ENCODE data around the gene SLC6A8. TPM values are rescaled to one million over a fixed set of nuclear protein-coding genes. Genes with fewer than 3 reads are reported as not detected.
"Not testable (repeated sequence)": the region's sequence is repeated elsewhere in the genome, so short reads cannot be mapped to it uniquely, and the experiment has no call there.

SLC6A8 gene
- total RNA-seq, 2 donors from 2014 or later: 16.8 to 16.9 TPM

DNA sequence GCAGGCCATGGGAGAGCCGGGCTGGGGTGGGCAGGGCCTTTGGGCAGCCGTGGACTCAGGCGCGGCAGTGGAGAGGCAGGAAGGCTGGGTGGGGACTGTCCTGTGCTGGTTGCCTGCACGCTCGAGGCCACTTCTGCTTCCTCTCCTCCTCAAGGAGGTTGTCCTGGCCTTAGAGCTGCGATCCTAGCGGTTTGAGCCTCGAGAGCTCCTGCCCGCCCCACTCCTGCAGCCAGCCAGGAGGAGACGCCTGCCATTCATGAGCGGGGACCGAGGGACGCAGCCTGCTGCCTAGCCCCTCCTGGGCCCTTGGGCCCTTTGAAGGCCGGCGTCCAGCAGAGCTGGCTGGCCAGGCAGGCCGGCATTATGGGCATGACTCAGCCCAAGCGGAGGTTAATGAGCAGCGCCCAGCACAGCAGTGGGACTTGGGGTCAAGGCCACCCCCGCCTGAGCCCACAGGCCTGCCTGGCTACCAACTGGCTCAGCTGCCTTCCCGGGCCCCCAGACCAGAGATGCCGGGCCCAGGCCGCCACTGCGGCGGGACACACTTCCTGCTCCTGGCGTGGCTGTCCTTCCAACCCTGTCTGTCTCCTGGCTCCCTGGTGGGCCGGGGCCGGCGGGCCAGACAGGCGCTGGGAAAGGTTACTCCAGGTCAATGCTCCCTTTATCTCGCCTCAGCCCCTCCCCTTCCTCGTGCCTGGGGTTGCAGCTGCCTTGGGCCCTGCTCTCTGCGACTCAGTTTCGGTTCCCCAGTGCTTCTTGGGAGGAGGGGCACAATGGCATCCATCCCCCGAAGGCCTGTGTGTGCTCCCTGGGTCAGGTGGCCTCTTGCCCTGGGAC is 38.8 kb downstream of the SLC6A8 start:
- no peak for DNase-seq (ENCODE audit: low spot score)
- Histone ChIP-seq H3K27me3 (replicated peaks; ENCODE audit: insufficient read depth) (no peaks in the 10 kb centered on the region), H3K4me3 (peak overlapping the region; percentile 80), H3K27ac (peak overlapping the region; percentile 83 to 90), H3K9me3 (no peaks in the 10 kb centered on the region), H3K4me1 (ENCODE audit: control insufficient read depth in 1 of 2, low read depth in 2 of 2) (peaks cover 20 to 52% of the 10 kb centered on the region in 2 donors), H3K36me3 (peaks cover 3% of the 10 kb centered on the region)
- TF ChIP-seq, protein P1, sequence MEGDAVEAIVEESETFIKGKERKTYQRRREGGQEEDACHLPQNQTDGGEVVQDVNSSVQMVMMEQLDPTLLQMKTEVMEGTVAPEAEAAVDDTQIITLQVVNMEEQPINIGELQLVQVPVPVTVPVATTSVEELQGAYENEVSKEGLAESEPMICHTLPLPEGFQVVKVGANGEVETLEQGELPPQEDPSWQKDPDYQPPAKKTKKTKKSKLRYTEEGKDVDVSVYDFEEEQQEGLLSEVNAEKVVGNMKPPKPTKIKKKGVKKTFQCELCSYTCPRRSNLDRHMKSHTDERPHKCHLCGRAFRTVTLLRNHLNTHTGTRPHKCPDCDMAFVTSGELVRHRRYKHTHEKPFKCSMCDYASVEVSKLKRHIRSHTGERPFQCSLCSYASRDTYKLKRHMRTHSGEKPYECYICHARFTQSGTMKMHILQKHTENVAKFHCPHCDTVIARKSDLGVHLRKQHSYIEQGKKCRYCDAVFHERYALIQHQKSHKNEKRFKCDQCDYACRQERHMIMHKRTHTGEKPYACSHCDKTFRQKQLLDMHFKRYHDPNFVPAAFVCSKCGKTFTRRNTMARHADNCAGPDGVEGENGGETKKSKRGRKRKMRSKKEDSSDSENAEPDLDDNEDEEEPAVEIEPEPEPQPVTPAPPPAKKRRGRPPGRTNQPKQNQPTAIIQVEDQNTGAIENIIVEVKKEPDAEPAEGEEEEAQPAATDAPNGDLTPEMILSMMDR (IDR thresholded peaks at IDR 0.05): no peak
- no peak for ATAC-seq (ENCODE audit: insufficient number of reproducible peaks, low FRiP score, low read depth)

DNA sequence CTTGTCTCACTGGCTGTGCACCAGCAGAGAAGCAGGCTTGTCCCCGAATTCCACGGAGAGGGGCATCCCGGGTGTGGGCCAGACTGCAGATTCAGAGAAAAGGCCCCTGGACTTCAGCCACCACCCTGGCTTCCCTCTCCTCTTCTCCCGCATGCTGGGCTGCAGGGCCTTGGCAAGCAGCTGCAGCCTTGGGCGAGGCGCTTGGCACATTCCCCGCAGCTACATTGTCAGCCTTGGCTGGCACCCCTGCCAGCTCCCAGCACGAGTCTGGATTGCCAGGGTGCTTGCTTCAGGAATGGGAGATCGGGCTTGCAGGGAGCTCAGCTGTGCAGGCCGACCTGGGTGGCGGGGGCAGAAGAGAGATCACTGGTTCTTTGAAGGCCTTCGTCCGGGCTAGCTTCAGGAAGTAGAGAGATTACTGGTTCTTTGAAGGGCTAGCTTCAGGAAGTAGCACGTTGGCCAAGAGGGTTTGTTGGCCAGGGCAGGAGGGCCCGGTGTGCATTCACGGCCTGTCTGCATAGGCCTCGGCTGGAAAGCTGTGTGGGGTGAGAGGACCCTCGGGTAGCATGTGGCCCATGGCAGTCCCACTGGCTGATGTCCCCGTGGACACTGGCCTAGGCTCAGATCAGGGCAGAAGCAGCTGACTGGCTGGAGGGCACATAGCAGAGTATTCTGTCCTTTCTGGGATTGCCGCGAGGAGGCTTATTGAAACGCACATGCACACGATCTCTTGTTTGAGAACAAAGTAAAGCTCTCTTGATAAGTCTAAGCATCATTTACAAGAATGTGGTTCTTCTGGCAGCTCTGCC is 39.6 kb downstream of the SLC6A8 start:
- peaks cover 3% of the 10 kb centered on the region for H3K36me3 ChIP-seq
- ATAC-seq (ENCODE audit: insufficient number of reproducible peaks, low FRiP score, low read depth) (no peak), DNase-seq (ENCODE audit: low spot score) (no peak)
- no peaks in the 10 kb centered on the region for H3K27me3 ChIP-seq (replicated peaks; ENCODE audit: insufficient read depth)
- TF ChIP-seq, protein P1 (IDR thresholded peaks at IDR 0.05): no peak
- H3K27ac ChIP-seq: peak overlapping the region; percentile 83 to 90
- H3K4me3 ChIP-seq: peak overlapping the region; percentile 80
- no peaks in the 10 kb centered on the region for H3K9me3 ChIP-seq
- peaks cover 20 to 49% of the 10 kb centered on the region in 2 donors for H3K4me1 ChIP-seq (ENCODE audit: control insufficient read depth in 1 of 2, low read depth in 2 of 2)

DNA sequence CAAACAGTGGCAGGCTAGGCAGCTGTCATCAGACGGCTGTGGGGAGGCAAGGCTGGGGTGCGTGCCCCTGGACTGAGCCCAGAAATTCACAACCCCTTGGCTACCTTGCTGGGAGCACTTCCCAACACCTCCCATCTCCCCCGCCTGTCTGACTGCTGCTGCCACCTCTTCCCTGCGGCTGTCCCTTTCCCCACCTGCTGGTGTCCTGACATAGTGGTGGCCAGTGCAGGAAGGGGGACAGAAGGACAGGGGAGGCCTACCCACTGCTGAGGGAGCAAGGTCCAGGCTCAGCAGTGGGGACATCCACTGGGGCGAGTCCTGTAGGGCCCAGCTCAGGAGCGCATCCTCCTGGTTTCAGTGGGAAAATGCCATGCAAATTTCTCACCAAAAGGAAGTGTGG is 40.4 kb downstream of the SLC6A8 start:
- Histone ChIP-seq H3K27ac (no peak overlapping the region), H3K27me3 (replicated peaks; ENCODE audit: insufficient read depth) (no peaks in the 10 kb centered on the region), H3K4me1 (ENCODE audit: control insufficient read depth in 1 of 2, low read depth in 2 of 2) (peaks cover 17 to 42% of the 10 kb centered on the region in 2 donors), H3K36me3 (peaks cover 3% of the 10 kb centered on the region), H3K4me3 (no peak overlapping the region), H3K9me3 (no peaks in the 10 kb centered on the region)
- TF ChIP-seq, protein P1 (IDR thresholded peaks at IDR 0.05): no peak
- DNase-seq (ENCODE audit: low spot score): no peak
- ATAC-seq (ENCODE audit: insufficient number of reproducible peaks, low FRiP score, low read depth): no peak

DNA sequence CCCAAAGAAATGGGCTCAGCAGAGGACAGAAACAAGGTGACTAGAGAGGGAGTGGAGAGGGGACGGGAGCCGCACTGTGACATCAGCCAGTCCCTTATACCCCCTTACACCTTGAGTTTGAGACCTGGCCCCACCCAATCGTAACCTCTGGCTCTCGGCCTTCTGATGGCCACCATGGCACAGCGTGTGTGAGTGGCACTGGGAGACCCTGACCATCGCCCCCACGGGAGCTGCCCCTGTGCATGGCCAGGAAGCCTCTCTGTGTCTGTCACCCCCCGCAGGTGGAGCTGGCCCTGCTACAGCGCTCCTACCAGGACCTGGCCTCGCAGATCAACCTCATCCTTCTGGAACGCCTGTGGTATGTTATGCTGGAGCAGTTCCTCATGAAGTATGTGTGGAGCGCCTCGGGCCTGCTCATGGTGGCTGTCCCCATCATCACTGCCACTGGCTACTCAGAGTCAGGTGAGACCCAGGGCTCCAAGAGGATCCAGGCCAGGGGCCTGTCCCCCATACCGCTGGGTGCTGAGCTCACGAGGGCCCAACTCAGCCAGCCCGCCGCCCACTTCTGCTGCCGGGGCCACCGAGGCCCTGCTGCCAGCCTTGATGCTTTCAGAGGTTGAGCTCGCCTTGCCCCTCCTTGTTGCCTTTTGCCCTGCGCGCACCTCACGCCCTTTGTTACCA is 41.4 kb downstream of the SLC6A8 start:
- no peaks in the 10 kb centered on the region for H3K27me3 ChIP-seq (replicated peaks; ENCODE audit: insufficient read depth)
- DNase-seq (ENCODE audit: low spot score): no peak
- TF ChIP-seq, protein P1 (IDR thresholded peaks at IDR 0.05): no peak
- no peak overlapping the region for H3K27ac ChIP-seq
- H3K4me1 ChIP-seq (ENCODE audit: control insufficient read depth in 1 of 2, low read depth in 2 of 2): peaks cover 17 to 39% of the 10 kb centered on the region in 2 donors
- ATAC-seq (ENCODE audit: insufficient number of reproducible peaks, low FRiP score, low read depth): no peak
- H3K4me3 ChIP-seq: no peak overlapping the region
- peaks cover 3% of the 10 kb centered on the region for H3K36me3 ChIP-seq
- H3K9me3 ChIP-seq: no peaks in the 10 kb centered on the region

DNA sequence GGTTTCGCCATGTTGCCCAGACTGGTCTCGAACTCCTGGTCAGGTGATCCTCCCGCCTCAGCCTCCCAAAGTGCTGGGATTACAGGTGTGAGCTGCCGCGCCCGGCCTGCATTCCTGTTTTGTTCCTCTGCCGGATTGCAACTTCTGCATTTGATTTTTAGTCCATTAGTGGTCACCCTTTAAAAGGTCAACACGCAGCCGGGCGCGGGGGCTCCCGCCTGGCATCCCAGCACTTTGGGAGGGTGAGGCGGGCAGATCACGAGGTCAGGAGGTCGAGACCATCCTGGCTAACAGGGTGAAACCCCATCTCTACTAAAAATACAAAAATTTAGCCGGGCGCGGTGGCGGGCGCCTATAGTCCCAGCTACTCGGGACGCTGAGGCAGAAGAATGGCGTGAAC is 42.4 kb downstream of the SLC6A8 start:
- not testable (repeated sequence) for H3K27ac ChIP-seq; H3K36me3 ChIP-seq; ATAC-seq (ENCODE audit: insufficient number of reproducible peaks, low FRiP score, low read depth); H3K9me3 ChIP-seq; H3K27me3 ChIP-seq (replicated peaks; ENCODE audit: insufficient read depth); H3K4me3 ChIP-seq; DNase-seq (ENCODE audit: low spot score)
- H3K4me1 ChIP-seq (ENCODE audit: control insufficient read depth in 1 of 2, low read depth in 2 of 2): peaks cover 15 to 36% of the 10 kb centered on the region in 2 donors

All from thoracic aorta (tissue), 2 donors.